Measurements from ENCODE around the gene IGF1R. TPM values are rescaled to one million over a fixed set of nuclear protein-coding genes. Genes with fewer than 3 reads are reported as not detected.

The IGF1R gene
- total and polyA plus RNA-seq, 2 of the 8 experiments (the other 6 are each of a cell fraction or from before 2014, with no cell fraction given) = 32.9 to 109 TPM

DNA sequence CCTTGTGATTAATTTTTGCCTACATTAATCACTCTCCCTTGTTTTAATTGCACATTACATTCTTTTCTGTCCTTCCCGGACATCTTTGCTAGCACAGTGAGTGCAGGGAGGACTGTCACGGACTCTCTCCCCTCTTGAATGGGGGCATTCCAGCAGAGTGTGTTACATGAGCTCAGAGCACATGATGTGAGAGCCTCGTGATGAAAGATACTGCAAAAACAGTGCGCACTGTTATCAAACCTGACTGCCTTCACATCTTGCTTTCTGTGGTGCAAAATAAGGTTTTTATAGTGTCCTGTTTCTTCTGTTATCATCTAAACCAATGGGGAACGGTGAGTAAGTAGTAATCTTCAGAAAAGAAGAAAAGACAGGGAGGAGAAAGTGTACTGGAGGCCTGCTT lies 191.7 kb downstream of the IGF1R start:
- WGBS, 2 experiments (ENCODE audit: extremely low coverage in 1 of 2, insufficient coverage in 1 of 2, insufficient read length in 1 of 2, insufficient replicate concordance in 2 of 2, low coverage in 1 of 2, low lambda C conversion rate in 2 of 2, missing lambda C conversion rate in 1 of 2) = 85% methylated on average over 5 of the region's 5 CpGs; no CpG with 5 or more reads in 1 of the 2 experiments
- Histone ChIP-seq H3K14ac (ENCODE audit: insufficient read length) (no peak overlapping the region), H2AK5ac (ENCODE audit: low read depth, low read length) (no peak overlapping the region), H2BK20ac (ENCODE audit: low read length) (no peak overlapping the region), H4K5ac (ENCODE audit: insufficient read length, low read depth, low read length) (no peak overlapping the region), H3K79me2 (ENCODE audit: control insufficient read depth in 1 of 2, insufficient read depth in 2 of 2, low read length in 2 of 2) (peaks cover 7 to 95% of the 10 kb centered on the region in 2 experiments; a peak in 3 of 4 replicates), H3K23ac (ENCODE audit: insufficient read length) (no peak overlapping the region), H2BK15ac (ENCODE audit: low read length) (no peak overlapping the region), H2BK12ac (ENCODE audit: low read depth, low read length) (no peak overlapping the region), H3K27me3 (replicated peaks in 1 of 4; ENCODE audit: control insufficient read depth in 3 of 4, extremely low read depth in 1 of 4, insufficient read depth in 3 of 4, low read length in 3 of 4) (no peaks in the 10 kb centered on the region), H3K18ac (ENCODE audit: extremely low read depth, low read length) (no peak overlapping the region), H2BK5ac (ENCODE audit: low read depth, low read length) (no peak overlapping the region), H4K20me1 (replicated peaks in 1 of 2; ENCODE audit: control insufficient read depth in 1 of 2, insufficient read depth in 2 of 2, low read length in 2 of 2) (peaks cover 9 to 11% of the 10 kb centered on the region in 2 experiments), H4K8ac (ENCODE audit: extremely low read depth, insufficient read depth, low read length) (no peak overlapping the region), H3K23me2 (ENCODE audit: low read depth, low read length) (peaks cover under 1% of the 10 kb centered on the region; the same call in 1 of the 2 replicates), H3K36me3 (ENCODE audit: control insufficient read depth in 2 of 4, insufficient read depth in 4 of 4, low read length in 3 of 4) (no peaks in the 10 kb centered on the region), H3K27ac (ENCODE audit: low read depth, low read length) (no peak overlapping the region), H3K4me2 (ENCODE audit: insufficient read depth in 1 of 2, low read depth in 2 of 2, low read length in 2 of 2) (no peak overlapping the region), H3K4ac (replicated peaks; ENCODE audit: insufficient read length, low read depth, low read length) (no peak overlapping the region), H3K56ac (replicated peaks; ENCODE audit: insufficient read length, low read depth, low read length) (no peak overlapping the region), H3K9ac (replicated peaks in 1 of 4; ENCODE audit: extremely low read depth in 1 of 4, low read depth in 3 of 4, low read length in 3 of 4) (no peak overlapping the region), H2AFZ (ENCODE audit: low read length) (no peak overlapping the region), H2BK120ac (replicated peaks; ENCODE audit: low read depth, low read length) (no peak overlapping the region), H3K9me3 (ENCODE audit: insufficient read depth in 2 of 2, low read depth in 1 of 2, low read length in 1 of 2) (no peaks in the 10 kb centered on the region), H3K4me1 (replicated peaks in 1 of 4; ENCODE audit: control insufficient read depth in 3 of 4, insufficient read depth in 4 of 4, low read length in 3 of 4) (peaks cover 3 to 13% (median 5%) of the 10 kb centered on the region in 4 experiments; a peak in 4 of 7 replicates), H4K91ac (replicated peaks; ENCODE audit: insufficient read length, low read length) (no peak overlapping the region), H3K79me1 (ENCODE audit: low read depth, low read length) (peaks cover 6% of the 10 kb centered on the region), H3K4me3 (ENCODE audit: extremely low read depth in 1 of 4, insufficient read depth in 2 of 4, low read depth in 3 of 4, low read length in 4 of 4) (no peak overlapping the region)
- DNase-seq (ENCODE audit: low read depth in 1 of 2, low spot score in 2 of 2) (no peak), FAIRE-seq (no peak)
- ChIA-PET POLR2A (ENCODE audit: partially characterized antibody) (no interaction called here), CTCF (ENCODE audit: partially characterized antibody) (interaction anchor here (0.6 to 1.4 kb wide), 4 partner anchors 21 to 170 kb away, joined by 3 read pairs; no protein-coding TSS in a partner anchor)
- TF ChIP-seq KDM4A (IDR thresholded peaks at IDR 0.05; ENCODE audit: low read depth, low read length, severe bottlenecking) (no peak), SIRT6 (IDR thresholded peaks at IDR 0.05; ENCODE audit: low read length) (no peak), CBX5 (IDR thresholded peaks at IDR 0.05; ENCODE audit: low read depth, low read length) (no peak), SUZ12 (IDR thresholded peaks at IDR 0.05; ENCODE audit: low read length) (no peak), SP4 (IDR thresholded peaks at IDR 0.05; ENCODE audit: low read length) (no peak), RNF2 (IDR thresholded peaks at IDR 0.05; ENCODE audit: borderline replicate concordance, low read depth, low read length, missing control alignments, poor library complexity, severe bottlenecking) (no peak), GTF2F1 (IDR thresholded peaks at IDR 0.05; ENCODE audit: borderline replicate concordance, low read depth, low read length) (no peak), RFX5 (IDR thresholded peaks at IDR 0.05; ENCODE audit: borderline replicate concordance, low read depth, low read length) (no peak), HDAC6 (IDR thresholded peaks at IDR 0.05; ENCODE audit: low read depth, low read length) (no peak), TAF1 (IDR thresholded peaks at IDR 0.05; ENCODE audit: low read depth, low read length) (no peak)
- TF ChIP-seq, protein P1, sequence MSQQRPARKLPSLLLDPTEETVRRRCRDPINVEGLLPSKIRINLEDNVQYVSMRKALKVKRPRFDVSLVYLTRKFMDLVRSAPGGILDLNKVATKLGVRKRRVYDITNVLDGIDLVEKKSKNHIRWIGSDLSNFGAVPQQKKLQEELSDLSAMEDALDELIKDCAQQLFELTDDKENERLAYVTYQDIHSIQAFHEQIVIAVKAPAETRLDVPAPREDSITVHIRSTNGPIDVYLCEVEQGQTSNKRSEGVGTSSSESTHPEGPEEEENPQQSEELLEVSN (IDR thresholded peaks at IDR 0.05) = no peak
- TF ChIP-seq, protein P2, sequence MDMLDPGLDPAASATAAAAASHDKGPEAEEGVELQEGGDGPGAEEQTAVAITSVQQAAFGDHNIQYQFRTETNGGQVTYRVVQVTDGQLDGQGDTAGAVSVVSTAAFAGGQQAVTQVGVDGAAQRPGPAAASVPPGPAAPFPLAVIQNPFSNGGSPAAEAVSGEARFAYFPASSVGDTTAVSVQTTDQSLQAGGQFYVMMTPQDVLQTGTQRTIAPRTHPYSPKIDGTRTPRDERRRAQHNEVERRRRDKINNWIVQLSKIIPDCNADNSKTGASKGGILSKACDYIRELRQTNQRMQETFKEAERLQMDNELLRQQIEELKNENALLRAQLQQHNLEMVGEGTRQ (IDR thresholded peaks at IDR 0.05; ENCODE audit: low read length) = no peak
